ENCODE results near the gene PCMTD2. TPM values are rescaled to one million over a fixed set of nuclear protein-coding genes. Genes with fewer than 3 reads are reported as not detected.

PCMTD2 gene
- total RNA-seq, 1 experiment from 2014 or later, result 52.0 TPM

DNA sequence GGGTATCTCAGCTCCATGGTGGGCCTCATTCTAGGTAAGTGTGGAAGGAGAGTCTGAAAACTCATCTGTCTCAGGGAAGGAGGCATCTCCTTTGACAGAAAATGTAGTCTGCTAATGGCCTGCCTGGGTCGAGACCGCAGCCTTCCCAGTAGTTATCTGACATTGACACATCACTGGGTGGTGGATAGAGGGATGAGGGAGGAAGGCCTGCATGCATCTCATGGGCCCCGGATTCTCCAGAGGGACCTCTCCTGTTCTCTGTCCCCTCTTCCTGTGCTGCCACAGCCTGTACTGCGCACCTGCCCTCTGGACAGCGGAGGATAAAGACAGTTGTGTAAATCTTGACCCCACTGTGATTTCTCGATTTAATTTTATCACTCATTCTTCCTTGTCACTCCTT, 4.7 kb downstream of the PCMTD2 start:
- H3K56ac ChIP-seq (ENCODE audit: insufficient read length, low read depth, low read length), result no peak overlapping the region
- H2BK120ac ChIP-seq (ENCODE audit: low read depth, low read length, poor library complexity, severe bottlenecking), result no peak overlapping the region
- no peak overlapping the region for H2BK20ac ChIP-seq (ENCODE audit: low read depth, low read length, poor library complexity, severe bottlenecking)
- H2AK5ac ChIP-seq (ENCODE audit: insufficient read length, low read length), result no peak overlapping the region
- no peak overlapping the region for H4K5ac ChIP-seq (ENCODE audit: insufficient read length, low read depth, low read length)
- H2BK5ac ChIP-seq (ENCODE audit: insufficient read length, low read length), result no peak overlapping the region
- no peak overlapping the region for H3K18ac ChIP-seq (ENCODE audit: insufficient read length, low read depth, low read length)
- H4K8ac ChIP-seq (replicated peaks; ENCODE audit: insufficient read length, low read depth, low read length), result no peak overlapping the region
- H3K4me2 ChIP-seq (ENCODE audit: insufficient read depth, insufficient read length, low read length), result no peak overlapping the region
- Mint-ChIP-seq H3K4me1 (peaks cover 28 to 30% of the 10 kb centered on the region in 2 experiments), H3K27ac (no peak overlapping the region; a peak in 1 of 7 replicates), H3K9me3 (no peaks in the 10 kb centered on the region), H3K4me3 (no peak overlapping the region), H3K27me3 (ENCODE audit: low read depth) (no peaks in the 10 kb centered on the region), H3K36me3 (ENCODE audit: insufficient read depth in 1 of 3, low read depth in 3 of 3) (peaks cover 0 to 15% (median 0%) of the 10 kb centered on the region in 3 experiments; a peak in 4 of 7 replicates)
- no peaks in the 10 kb centered on the region for H4K20me1 ChIP-seq (ENCODE audit: control insufficient read depth, insufficient read depth, insufficient read length)
- no peak overlapping the region for H3K27ac ChIP-seq (ENCODE audit: insufficient read length, low read depth, low read length)
- no peak overlapping the region for H4K91ac ChIP-seq (ENCODE audit: insufficient read length, low read depth, low read length)
- H2BK12ac ChIP-seq (ENCODE audit: insufficient read length, low read depth, low read length), result no peak overlapping the region
- no peak overlapping the region for H3K14ac ChIP-seq (ENCODE audit: insufficient read depth, low read length)
- peaks cover 5% of the 10 kb centered on the region; the same call in 1 of the 2 replicates for H3K79me2 ChIP-seq (ENCODE audit: insufficient read depth, low read length)
- no peaks in the 10 kb centered on the region for H3K4me1 ChIP-seq (ENCODE audit: insufficient read depth, low read length)
- H3K4ac ChIP-seq (ENCODE audit: low read depth, low read length), result no peak overlapping the region
- H3K79me1 ChIP-seq (ENCODE audit: insufficient read depth, low read depth, low read length, poor library complexity, severe bottlenecking), result peaks cover 3% of the 10 kb centered on the region
- no peak overlapping the region for H3K9ac ChIP-seq (ENCODE audit: extremely low read depth, insufficient read length, low read length)
- H2AFZ ChIP-seq (ENCODE audit: low read length), result no peak overlapping the region
- no peak overlapping the region for H3K23ac ChIP-seq (ENCODE audit: insufficient read length, low read depth, low read length)
- no peak for DNase-seq
- H3K27me3 ChIP-seq (ENCODE audit: insufficient read depth, low read length), result no peaks in the 10 kb centered on the region
- TF ChIP-seq, protein P1, sequence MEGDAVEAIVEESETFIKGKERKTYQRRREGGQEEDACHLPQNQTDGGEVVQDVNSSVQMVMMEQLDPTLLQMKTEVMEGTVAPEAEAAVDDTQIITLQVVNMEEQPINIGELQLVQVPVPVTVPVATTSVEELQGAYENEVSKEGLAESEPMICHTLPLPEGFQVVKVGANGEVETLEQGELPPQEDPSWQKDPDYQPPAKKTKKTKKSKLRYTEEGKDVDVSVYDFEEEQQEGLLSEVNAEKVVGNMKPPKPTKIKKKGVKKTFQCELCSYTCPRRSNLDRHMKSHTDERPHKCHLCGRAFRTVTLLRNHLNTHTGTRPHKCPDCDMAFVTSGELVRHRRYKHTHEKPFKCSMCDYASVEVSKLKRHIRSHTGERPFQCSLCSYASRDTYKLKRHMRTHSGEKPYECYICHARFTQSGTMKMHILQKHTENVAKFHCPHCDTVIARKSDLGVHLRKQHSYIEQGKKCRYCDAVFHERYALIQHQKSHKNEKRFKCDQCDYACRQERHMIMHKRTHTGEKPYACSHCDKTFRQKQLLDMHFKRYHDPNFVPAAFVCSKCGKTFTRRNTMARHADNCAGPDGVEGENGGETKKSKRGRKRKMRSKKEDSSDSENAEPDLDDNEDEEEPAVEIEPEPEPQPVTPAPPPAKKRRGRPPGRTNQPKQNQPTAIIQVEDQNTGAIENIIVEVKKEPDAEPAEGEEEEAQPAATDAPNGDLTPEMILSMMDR (conservative IDR thresholded peaks at IDR 0.05), result no peak
- H3T11ph ChIP-seq (ENCODE audit: low read length), result no peak overlapping the region
- H2BK15ac ChIP-seq (ENCODE audit: low read depth, low read length), result no peak overlapping the region
- WGBS (ENCODE audit: extremely low coverage, insufficient read length, low lambda C conversion rate), result no CpG with 5 or more reads among the region's 6 CpGs
- H3K9me3 ChIP-seq (ENCODE audit: control insufficient read depth, low read depth, low read length), result no peaks in the 10 kb centered on the region
- peaks cover 9% of the 10 kb centered on the region for H3K23me2 ChIP-seq (ENCODE audit: insufficient read length, low read depth, low read length, poor library complexity, severe bottlenecking)
